Activated CD8-positive, alpha-beta memory T cell treated with anti-CD3 and anti-CD28 coated beads, Interleukin-2, amount 50 U/mL, for 1 hour (primary cell): ENCODE data around the gene CEP152.

Source experiments
- DNase-seq: peaks from one replicate; pipeline ENCODE4 v3.0.0-alpha.2; 2020; ENCODE audit errors: extremely low read depth

CEP152 gene

DNA sequence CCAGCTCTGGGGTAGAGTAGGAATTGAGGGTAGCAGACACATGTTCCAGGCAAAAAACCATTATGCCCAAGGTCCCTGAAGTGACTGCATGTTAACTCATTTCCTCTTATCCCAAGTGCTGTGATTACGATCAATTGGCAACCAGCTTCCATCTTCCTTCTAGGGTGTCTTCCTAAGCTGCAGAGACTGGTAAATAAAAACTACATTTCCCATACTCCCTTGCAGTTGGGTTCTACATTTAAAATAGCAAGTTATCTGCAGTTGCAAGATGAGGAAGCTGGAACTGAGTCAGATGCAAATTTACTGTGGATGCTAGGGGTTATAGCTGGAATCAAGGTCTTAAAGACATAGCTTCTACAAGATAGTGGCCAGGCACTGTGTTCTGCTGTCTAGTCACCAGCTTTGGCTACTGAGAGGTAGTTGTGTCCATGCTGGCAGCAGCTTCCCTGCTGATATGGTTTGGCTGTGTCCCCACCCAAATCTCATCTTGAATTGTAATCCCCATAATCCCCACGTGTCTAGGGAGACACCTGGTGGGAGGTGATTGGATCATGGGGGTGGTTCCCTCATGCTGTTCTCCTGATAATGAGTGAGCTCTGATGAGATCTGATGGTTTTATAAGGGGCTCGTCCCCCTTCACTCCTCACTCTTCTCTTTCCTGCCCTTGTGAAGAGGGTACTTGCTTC, 114.1 kb downstream of the CEP152 start:
- DNase-seq: no peak

GRCh38 chr15:48695827-48696573, 114.9 kb downstream of the CEP152 start:
- no peak for DNase-seq

- no peak for DNase-seq
Observed at GRCh38 chr15:48695088-48695826, 115.6 kb downstream of the CEP152 start.

GRCh38 chr15:48693484-48693883, 117.4 kb downstream of the CEP152 start:
- no peak for DNase-seq

GRCh38 chr15:48688493-48688892, 122.4 kb downstream of the CEP152 start:
- no peak for DNase-seq
